T1000 (cell line): ENCODE data around the gene MDFIC2.
"Not testable (repeated sequence)": the region's sequence is repeated elsewhere in the genome, so short reads cannot be mapped to it uniquely, and the experiment has no call there.

ENCODE experiments used
- DNase-seq: peaks from one replicate; lab custom pipeline; 2025; ENCODE audit warnings: mixed read lengths; lab: John Stamatoyannopoulos, UW

MDFIC2 gene

GRCh38 chr3:70256566-70256965, 55.9 kb downstream of the MDFIC2 start:
- no peak for DNase-seq

GRCh38 chr3:70250492-70250891, 61.9 kb downstream of the MDFIC2 start:
- DNase-seq: no peak

GRCh38 chr3:70249509-70250160, 62.8 kb downstream of the MDFIC2 start:
- no peak for DNase-seq

- no peak for DNase-seq
Observed at GRCh38 chr3:70248856-70249255, 63.6 kb downstream of the MDFIC2 start.

- DNase-seq: no peak
Observed at GRCh38 chr3:70247955-70248354, 64.5 kb downstream of the MDFIC2 start.

GRCh38 chr3:70245746-70246525, 66.5 kb downstream of the MDFIC2 start:
- no peak for DNase-seq

- no peak for DNase-seq
Observed at GRCh38 chr3:70244422-70244821, 68.0 kb downstream of the MDFIC2 start.

GRCh38 chr3:70242297-70242882, 70.0 kb downstream of the MDFIC2 start:
- no peak for DNase-seq

- DNase-seq: no peak
Observed at GRCh38 chr3:70233812-70234211, 78.6 kb downstream of the MDFIC2 start.

GRCh38 chr3:70233112-70233511, 79.3 kb downstream of the MDFIC2 start:
- DNase-seq: no peak

- DNase-seq: no peak
Observed at GRCh38 chr3:70231266-70231701, 81.2 kb downstream of the MDFIC2 start.

- DNase-seq: no peak
Observed at GRCh38 chr3:70227437-70227836, 85.0 kb downstream of the MDFIC2 start.

- no peak for DNase-seq
Observed at GRCh38 chr3:70225146-70225545, 87.3 kb downstream of the MDFIC2 start.

GRCh38 chr3:70224337-70224736, 88.1 kb downstream of the MDFIC2 start:
- DNase-seq: no peak

GRCh38 chr3:70218471-70218870, 94.0 kb downstream of the MDFIC2 start:
- no peak for DNase-seq

- not testable (repeated sequence) for DNase-seq
Observed at GRCh38 chr3:70211274-70211673, 101.2 kb downstream of the MDFIC2 start.

- no peak for DNase-seq
Observed at GRCh38 chr3:70201975-70202374, 110.5 kb downstream of the MDFIC2 start.

GRCh38 chr3:70189884-70190473, 122.5 kb downstream of the MDFIC2 start:
- no peak for DNase-seq

- no peak for DNase-seq
Observed at GRCh38 chr3:70186221-70186620, 126.2 kb downstream of the MDFIC2 start.

- DNase-seq: no peak
Observed at GRCh38 chr3:70185661-70186060, 126.8 kb downstream of the MDFIC2 start.

GRCh38 chr3:70183781-70184504, 128.5 kb downstream of the MDFIC2 start:
- no peak for DNase-seq

GRCh38 chr3:70182166-70182565, 130.3 kb downstream of the MDFIC2 start:
- no peak for DNase-seq
